DMS79 (cell line): ENCODE data around the gene ZNF813.
"Not testable (repeated sequence)": the region's sequence is repeated elsewhere in the genome, so short reads cannot be mapped to it uniquely, and the experiment has no call there.

Experiments
- DNase-seq: peaks from one replicate; lab custom pipeline; 2025; lab: John Stamatoyannopoulos, UW

Gene ZNF813

GRCh38 chr19:53483751-53484150 is 16.2 kb downstream of the ZNF813 start:
- not testable (repeated sequence) for DNase-seq

- no peak for DNase-seq
Measured at GRCh38 chr19:53485046-53486004, 17.8 kb downstream of the ZNF813 start.

GRCh38 chr19:53492153-53492552 is 24.6 kb downstream of the ZNF813 start:
- no peak for DNase-seq

GRCh38 chr19:53497311-53498023 is 29.9 kb downstream of the ZNF813 start:
- DNase-seq = not testable (repeated sequence)

GRCh38 chr19:53498024-53498395 is 30.5 kb downstream of the ZNF813 start:
- not testable (repeated sequence) for DNase-seq

- peak; percentile 32 for DNase-seq
Measured at GRCh38 chr19:53503151-53503550, 35.6 kb downstream of the ZNF813 start.

GRCh38 chr19:53503671-53504364 is 36.3 kb downstream of the ZNF813 start:
- DNase-seq = not testable (repeated sequence)

GRCh38 chr19:53504365-53504703 is 36.8 kb downstream of the ZNF813 start:
- DNase-seq = not testable (repeated sequence)

- no peak for DNase-seq
Measured at GRCh38 chr19:53504885-53505284, 37.4 kb downstream of the ZNF813 start.

- no peak for DNase-seq
Measured at GRCh38 chr19:53506728-53507127, 39.2 kb downstream of the ZNF813 start.

GRCh38 chr19:53507523-53508442 is 40.2 kb downstream of the ZNF813 start:
- no peak for DNase-seq

GRCh38 chr19:53509443-53509842 is 41.9 kb downstream of the ZNF813 start:
- no peak for DNase-seq

GRCh38 chr19:53509845-53510244 is 42.3 kb downstream of the ZNF813 start:
- DNase-seq = no peak

GRCh38 chr19:53511357-53511756 is 43.8 kb downstream of the ZNF813 start:
- no peak for DNase-seq

- no peak for DNase-seq
Measured at GRCh38 chr19:53511933-53512374, 44.4 kb downstream of the ZNF813 start.

GRCh38 chr19:53515047-53515446 is 47.5 kb downstream of the ZNF813 start:
- DNase-seq = not testable (repeated sequence)

- DNase-seq = no peak
Measured at GRCh38 chr19:53517114-53517741, 49.7 kb downstream of the ZNF813 start.

GRCh38 chr19:53518121-53518520 is 50.6 kb downstream of the ZNF813 start:
- no peak for DNase-seq

GRCh38 chr19:53518716-53519115 is 51.2 kb downstream of the ZNF813 start:
- DNase-seq = no peak

- DNase-seq = no peak
Measured at GRCh38 chr19:53519446-53519845, 51.9 kb downstream of the ZNF813 start.

GRCh38 chr19:53520163-53520546 is 52.6 kb downstream of the ZNF813 start:
- DNase-seq = no peak
